WTC11 (cell line): ENCODE results near the gene HLCS. TPM values are rescaled to one million over a fixed set of nuclear protein-coding genes. Genes with fewer than 3 reads are reported as not detected.

Source experiments
- ATAC-seq: fragments of 200-7000 bp; cut with Tn5 transposase; 2 replicates; pipeline ENCODE4 v1.10.0; 2021; ENCODE audit warnings: mild to moderate bottlenecking, moderate library complexity
- CTCF ChIA-PET: fragments of 300-600 bp; sonication (Branson Sonifier 250); formaldehyde crosslinking; loops from one replicate; lab custom pipeline; 2021; ENCODE audit warnings: antibody characterized with exemption; lab: Charles Lee
- POLR2A ChIA-PET: fragments of 350-600 bp; sonication (Branson Sonifier 250); formaldehyde crosslinking; loops from one replicate; lab custom pipeline; 2021; ENCODE audit warnings: antibody characterized with exemption; lab: Charles Lee
- DNase-seq: peaks from one replicate; pipeline ENCODE4 v3.0.0; 2021; ENCODE audit warnings: low spot score
- H3K27ac Mint-ChIP-seq: 2 replicates; pipeline ENCODE4 v1.8.0; 2021; ENCODE audit warnings: mixed read lengths
- H3K27me3 Mint-ChIP-seq: 2 replicates; pipeline ENCODE4 v1.8.0; 2021; ENCODE audit warnings: low read depth, mild to moderate bottlenecking, moderate library complexity, mixed read lengths
- H3K36me3 Mint-ChIP-seq: 2 replicates; pipeline ENCODE4 v1.8.0; 2021; ENCODE audit warnings: mixed read lengths
- H3K4me1 Mint-ChIP-seq: 2 replicates; pipeline ENCODE4 v1.8.0; 2022; ENCODE audit warnings: mixed read lengths
- H3K4me3 Mint-ChIP-seq: 2 replicates; pipeline ENCODE4 v1.8.0; 2021; ENCODE audit warnings: mild to moderate bottlenecking, moderate library complexity, mixed read lengths
- H3K9me3 Mint-ChIP-seq: 2 replicates; pipeline ENCODE4 v1.8.0; 2021; ENCODE audit warnings: mixed read lengths
- FOXP1 ChIP-seq: sonication (generic); formaldehyde crosslinking; IDR thresholded peaks from 2 replicates; pipeline ENCODE4 v1.8.0; 2022; ENCODE audit warnings: missing genetic modification reagents, mild to moderate bottlenecking, moderate library complexity, borderline replicate concordance
- GABPB1 ChIP-seq: sonication (generic); formaldehyde crosslinking; IDR thresholded peaks from 2 replicates; pipeline ENCODE4 v1.8.1; 2023; ENCODE audit warnings: mild to moderate bottlenecking, missing genetic modification reagents
- GTF2I ChIP-seq: fragments of 250-450 bp; sonication (Bioruptor Pico); conservative IDR thresholded peaks from 2 replicates; pipeline ENCODE4 v1.4.0; 2021; ENCODE audit warnings: mild to moderate bottlenecking
- NFATC4 ChIP-seq: fragments of 250-450 bp; sonication (Bioruptor Pico); IDR thresholded peaks from 2 replicates; pipeline ENCODE4 v1.9.0; 2021; ENCODE audit warnings: mild to moderate bottlenecking
- NFYB ChIP-seq: sonication (generic); formaldehyde crosslinking; conservative IDR thresholded peaks from 2 replicates; pipeline ENCODE4 v1.8.0; 2022; ENCODE audit warnings: low read depth, missing genetic modification reagents
- NR2C2 ChIP-seq: sonication (generic); formaldehyde crosslinking; IDR thresholded peaks from 2 replicates; pipeline ENCODE4 v1.8.0; 2022; ENCODE audit warnings: mild to moderate bottlenecking, missing genetic modification reagents
- ZNF263 ChIP-seq: sonication (generic); formaldehyde crosslinking; IDR thresholded peaks from 2 replicates; pipeline ENCODE4 v1.8.1; 2022; ENCODE audit warnings: low read depth, mild to moderate bottlenecking, moderate library complexity, missing genetic modification reagents
- ZNF423 ChIP-seq: fragments of 250-450 bp; sonication (Bioruptor Pico); IDR thresholded peaks from 2 replicates; pipeline ENCODE4 v2.1.2; 2022; ENCODE audit warnings: mild to moderate bottlenecking, moderate library complexity
- ZNF671 ChIP-seq: fragments of 250-450 bp; sonication (Bioruptor Pico); IDR thresholded peaks from 2 replicates; pipeline ENCODE4 v1.8.0; 2021; ENCODE audit warnings: mild to moderate bottlenecking
- total RNA-seq: library from RNA; stranded (reverse); gene quantifications from 3 replicates; pipeline ENCODE4 v1.2.3, GENCODE V29; 2021
- TF ChIP-seq, protein P1 (sequence below): fragments of 250-450 bp; sonication (Bioruptor Pico); conservative IDR thresholded peaks from 2 replicates; pipeline ENCODE4 v1.9.0; 2021; ENCODE audit warnings: mild to moderate bottlenecking
- TF ChIP-seq, protein P2 (sequence below): sonication (generic); formaldehyde crosslinking; IDR thresholded peaks from 2 replicates; pipeline ENCODE4 v1.8.0; 2023; ENCODE audit warnings: mild to moderate bottlenecking, missing genetic modification reagents
- TF ChIP-seq, protein P3 (sequence below): sonication (generic); formaldehyde crosslinking; IDR thresholded peaks from 2 replicates; pipeline ENCODE4 v1.8.0; 2023; ENCODE audit warnings: missing genetic modification reagents
- TF ChIP-seq, protein P4 (sequence below): fragments of 250-450 bp; sonication (Bioruptor Pico); IDR thresholded peaks from 2 replicates; pipeline ENCODE4 v1.9.0; 2021; ENCODE audit warnings: mild to moderate bottlenecking
- TF ChIP-seq, protein P5 (sequence below): sonication (generic); formaldehyde crosslinking; IDR thresholded peaks from 2 replicates; pipeline ENCODE4 v1.8.1; 2023; ENCODE audit warnings: mild to moderate bottlenecking, moderate library complexity, missing genetic modification reagents
- TF ChIP-seq, protein P6 (sequence below): fragments of 200-600 bp; IDR thresholded peaks from 2 replicates; pipeline ENCODE4 v1.8.0; 2022; ENCODE audit warnings: antibody characterized with exemption

The HLCS gene
- total RNA-seq, 1 experiment from 2014 or later = 9.3 TPM

DNA sequence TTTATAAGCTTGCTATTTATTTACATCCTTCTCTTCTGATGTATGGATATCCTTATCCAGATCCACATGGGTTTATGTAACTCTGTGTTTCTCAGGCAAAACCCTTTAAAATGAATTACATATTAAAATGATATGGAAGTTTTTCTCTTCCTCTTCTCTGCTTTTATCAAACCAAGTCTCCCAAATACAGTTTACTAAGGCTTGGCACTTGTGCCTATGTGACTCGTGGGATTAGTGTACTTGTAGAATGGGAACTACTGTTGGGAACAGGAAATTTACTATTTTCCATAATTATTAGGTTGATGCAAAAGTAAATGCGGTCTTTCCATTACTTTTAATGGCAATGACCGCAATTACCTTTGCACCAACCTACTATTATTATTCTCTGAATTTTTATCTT, 252.7 kb downstream of the HLCS start (continued):
- TF ChIP-seq, protein P1, sequence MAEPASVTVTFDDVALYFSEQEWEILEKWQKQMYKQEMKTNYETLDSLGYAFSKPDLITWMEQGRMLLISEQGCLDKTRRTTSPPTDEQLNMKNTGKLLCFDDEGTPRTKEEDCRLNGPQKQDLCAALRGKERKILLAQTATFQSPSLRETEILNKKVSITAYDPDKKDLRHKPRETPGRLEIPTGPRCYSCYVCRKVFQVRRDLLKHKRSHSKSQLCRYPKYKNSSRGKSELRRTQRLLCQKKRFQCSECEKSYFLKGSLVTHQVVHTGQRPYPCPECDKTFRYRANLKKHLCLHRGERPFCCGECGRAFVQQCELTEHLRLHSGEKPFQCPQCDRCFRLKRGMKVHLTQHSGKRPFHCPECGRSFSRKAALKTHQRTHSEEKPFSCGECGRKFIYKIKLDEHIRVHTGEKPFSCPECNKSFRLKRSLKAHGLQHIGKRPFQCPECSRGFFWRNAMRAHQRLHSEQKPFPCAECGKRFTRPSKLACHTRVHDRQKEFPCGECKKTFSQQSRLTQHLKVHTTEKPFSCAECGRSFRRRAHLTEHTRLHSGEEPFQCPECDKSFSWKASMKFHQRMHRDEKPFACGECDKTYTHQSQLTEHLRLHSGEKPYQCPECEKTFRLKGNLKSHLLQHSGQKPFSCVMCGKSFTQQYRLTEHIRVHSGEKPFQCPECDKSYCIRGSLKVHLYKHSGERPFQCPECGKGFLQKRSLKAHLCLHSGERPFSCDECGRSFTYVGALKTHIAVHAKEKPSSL = no peak

DNA sequence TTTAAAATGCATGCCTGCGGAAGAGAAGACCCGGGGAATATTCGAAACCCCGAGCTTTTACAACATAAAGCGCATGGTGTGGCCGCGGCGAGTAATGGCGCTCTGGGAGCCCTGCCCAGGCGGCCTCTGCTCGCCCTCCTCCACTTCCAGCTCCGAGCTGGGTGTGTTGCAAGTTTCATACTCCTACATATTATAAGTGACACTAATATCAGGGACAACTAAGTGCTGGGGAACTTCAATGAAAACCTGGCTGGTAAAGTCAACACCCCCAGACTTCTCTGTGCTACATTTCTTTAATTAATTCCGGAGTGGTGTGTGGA, 255.8 kb downstream of the HLCS start:
- TF ChIP-seq FOXP1 (CRISPR knock-in tag) = no peak
- peak; percentile 42; the same call in 1 of the 2 replicates for TF ChIP-seq ZNF423 (CRISPR knock-in tag)
- TF ChIP-seq, protein P2, sequence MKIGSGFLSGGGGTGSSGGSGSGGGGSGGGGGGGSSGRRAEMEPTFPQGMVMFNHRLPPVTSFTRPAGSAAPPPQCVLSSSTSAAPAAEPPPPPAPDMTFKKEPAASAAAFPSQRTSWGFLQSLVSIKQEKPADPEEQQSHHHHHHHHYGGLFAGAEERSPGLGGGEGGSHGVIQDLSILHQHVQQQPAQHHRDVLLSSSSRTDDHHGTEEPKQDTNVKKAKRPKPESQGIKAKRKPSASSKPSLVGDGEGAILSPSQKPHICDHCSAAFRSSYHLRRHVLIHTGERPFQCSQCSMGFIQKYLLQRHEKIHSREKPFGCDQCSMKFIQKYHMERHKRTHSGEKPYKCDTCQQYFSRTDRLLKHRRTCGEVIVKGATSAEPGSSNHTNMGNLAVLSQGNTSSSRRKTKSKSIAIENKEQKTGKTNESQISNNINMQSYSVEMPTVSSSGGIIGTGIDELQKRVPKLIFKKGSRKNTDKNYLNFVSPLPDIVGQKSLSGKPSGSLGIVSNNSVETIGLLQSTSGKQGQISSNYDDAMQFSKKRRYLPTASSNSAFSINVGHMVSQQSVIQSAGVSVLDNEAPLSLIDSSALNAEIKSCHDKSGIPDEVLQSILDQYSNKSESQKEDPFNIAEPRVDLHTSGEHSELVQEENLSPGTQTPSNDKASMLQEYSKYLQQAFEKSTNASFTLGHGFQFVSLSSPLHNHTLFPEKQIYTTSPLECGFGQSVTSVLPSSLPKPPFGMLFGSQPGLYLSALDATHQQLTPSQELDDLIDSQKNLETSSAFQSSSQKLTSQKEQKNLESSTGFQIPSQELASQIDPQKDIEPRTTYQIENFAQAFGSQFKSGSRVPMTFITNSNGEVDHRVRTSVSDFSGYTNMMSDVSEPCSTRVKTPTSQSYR (CRISPR knock-in tag) = no peak
- POLR2A ChIA-PET = interaction anchor here (1.0 to 1.5 kb wide), 2 partner anchors 10 to 19 kb away, joined by 3 read pairs; no protein-coding TSS in a partner anchor
- H3K27me3 Mint-ChIP-seq = peaks cover 95% of the 10 kb centered on the region

DNA sequence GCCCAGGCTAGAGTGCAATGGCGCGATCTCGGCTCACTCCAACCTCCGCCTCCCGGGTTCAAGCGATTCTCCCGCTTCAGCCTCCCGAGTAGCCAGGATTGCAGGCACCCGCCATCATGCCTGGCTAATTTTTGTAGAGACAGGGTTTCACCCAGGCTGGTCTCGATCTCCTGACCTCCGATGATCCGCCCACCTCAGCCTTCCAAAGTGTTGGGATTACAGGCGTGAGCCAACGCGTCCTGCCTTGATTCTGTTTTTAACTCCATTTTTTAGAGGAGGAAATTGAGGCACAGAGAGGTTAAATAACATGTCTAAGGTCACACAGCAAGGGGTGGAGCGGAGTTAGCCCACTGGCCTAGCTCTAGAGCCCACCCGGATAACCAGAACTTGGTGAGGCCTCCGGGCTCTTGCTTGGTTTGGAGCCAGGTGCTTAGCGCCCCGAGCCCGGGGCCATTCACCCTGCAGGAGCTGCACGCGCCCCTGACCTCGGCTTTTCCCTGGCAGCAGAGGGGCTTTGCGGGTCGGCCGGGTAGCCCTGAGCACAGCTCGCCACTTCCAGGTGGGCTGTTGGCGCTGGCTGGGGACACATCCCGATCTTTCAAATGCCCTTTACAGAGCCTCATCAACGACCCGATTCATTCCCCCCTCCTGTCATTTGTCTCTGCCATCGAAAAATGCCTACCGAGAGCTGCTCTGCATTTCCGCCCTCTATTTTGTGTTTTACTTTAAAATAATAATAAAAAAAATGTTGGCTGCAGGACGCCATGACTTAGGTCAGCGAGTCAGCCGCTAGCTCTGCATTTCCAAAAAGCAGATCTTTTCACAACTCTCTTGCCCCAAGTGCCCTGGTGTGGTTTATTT, 256.4 kb downstream of the HLCS start:
- Mint-ChIP-seq H3K36me3 (no peaks in the 10 kb centered on the region), H3K4me1 (peaks cover 52% of the 10 kb centered on the region), H3K27me3 (peaks cover 100% of the 10 kb centered on the region), H3K4me3 (peak overlapping the region; percentile 64), H3K27ac (no peak overlapping the region), H3K9me3 (no peaks in the 10 kb centered on the region)
- 0 out of 2 replicates have a peak, but pooled peaks have one; percentile 25 for TF ChIP-seq FOXP1 (CRISPR knock-in tag)
- TF ChIP-seq, protein P3, sequence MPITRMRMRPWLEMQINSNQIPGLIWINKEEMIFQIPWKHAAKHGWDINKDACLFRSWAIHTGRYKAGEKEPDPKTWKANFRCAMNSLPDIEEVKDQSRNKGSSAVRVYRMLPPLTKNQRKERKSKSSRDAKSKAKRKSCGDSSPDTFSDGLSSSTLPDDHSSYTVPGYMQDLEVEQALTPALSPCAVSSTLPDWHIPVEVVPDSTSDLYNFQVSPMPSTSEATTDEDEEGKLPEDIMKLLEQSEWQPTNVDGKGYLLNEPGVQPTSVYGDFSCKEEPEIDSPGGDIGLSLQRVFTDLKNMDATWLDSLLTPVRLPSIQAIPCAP (CRISPR knock-in tag) = no peak
- peak; percentile 75 for TF ChIP-seq GTF2I (CRISPR knock-in tag)
- no peak for TF ChIP-seq NFATC4 (CRISPR knock-in tag)
- TF ChIP-seq ZNF263 (CRISPR knock-in tag) = no peak
- TF ChIP-seq, protein P4, sequence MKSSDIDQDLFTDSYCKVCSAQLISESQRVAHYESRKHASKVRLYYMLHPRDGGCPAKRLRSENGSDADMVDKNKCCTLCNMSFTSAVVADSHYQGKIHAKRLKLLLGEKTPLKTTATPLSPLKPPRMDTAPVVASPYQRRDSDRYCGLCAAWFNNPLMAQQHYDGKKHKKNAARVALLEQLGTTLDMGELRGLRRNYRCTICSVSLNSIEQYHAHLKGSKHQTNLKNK = no peak
- ChIA-PET CTCF (interaction anchor here (0.5 to 2.5 kb wide), 16 partner anchors 9 to 217 kb away, joined by 3 to 20 read pairs (median 4); no protein-coding TSS in a partner anchor), POLR2A (interaction anchor here (1.0 to 1.5 kb wide), 2 partner anchors 10 to 18 kb away, joined by 3 read pairs; no protein-coding TSS in a partner anchor)
- ATAC-seq = peak; percentile 26
- DNase-seq = peak; percentile 56

More for the DNA sequence above, 255.8 kb downstream of the HLCS start:
- Mint-ChIP-seq H3K27ac (no peak overlapping the region), H3K36me3 (no peaks in the 10 kb centered on the region), H3K4me3 (peak overlapping the region; percentile 64), H3K9me3 (no peaks in the 10 kb centered on the region), H3K4me1 (peaks cover 46% of the 10 kb centered on the region)
- CTCF ChIA-PET = interaction anchor here (0.5 to 2.5 kb wide), 15 partner anchors 8 to 217 kb away, joined by 3 to 20 read pairs (median 5); no protein-coding TSS in a partner anchor
- DNase-seq (no peak), ATAC-seq (no peak)

DNA sequence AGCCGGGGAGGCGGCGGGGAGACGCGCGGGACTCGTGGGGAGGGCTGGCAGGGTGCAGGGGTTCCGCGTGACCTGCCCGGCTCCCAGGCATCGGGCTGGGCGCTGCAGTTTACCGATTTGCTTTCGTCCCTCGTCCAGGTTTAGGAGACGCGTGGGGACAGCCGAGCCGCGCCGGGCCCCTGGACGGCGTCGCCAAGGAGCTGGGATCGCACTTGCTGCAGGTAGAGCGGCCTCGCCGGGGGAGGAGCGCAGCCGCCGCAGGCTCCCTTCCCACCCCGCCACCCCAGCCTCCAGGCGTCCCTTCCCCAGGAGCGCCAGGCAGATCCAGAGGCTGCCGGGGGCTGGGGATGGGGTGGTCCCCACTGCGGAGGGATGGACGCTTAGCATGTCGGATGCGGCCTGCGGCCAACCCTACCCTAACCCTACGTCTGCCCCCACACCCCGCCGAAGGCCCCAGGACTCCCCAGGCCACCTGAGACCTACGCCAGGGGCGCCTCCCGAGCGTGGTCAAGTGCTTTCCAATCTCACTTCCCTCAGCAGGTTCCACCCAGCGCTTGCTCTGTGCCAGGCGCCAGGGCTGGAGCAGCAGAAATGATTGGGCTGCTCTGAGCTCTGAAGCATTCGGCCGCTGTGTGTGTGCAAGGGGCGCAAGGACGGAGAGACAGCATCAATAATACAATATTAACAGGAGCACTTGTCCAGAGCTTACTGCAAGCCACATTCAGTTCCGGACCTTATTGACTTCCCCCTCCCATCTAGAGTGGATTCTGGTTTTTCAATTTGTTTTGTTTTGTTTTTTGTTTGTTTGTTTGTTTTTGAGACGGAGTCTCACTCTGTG, 257.2 kb downstream of the HLCS start:
- peak overlapping the region; percentile 69 for H3K4me3 Mint-ChIP-seq
- peak; percentile 36 for DNase-seq
- POLR2A ChIA-PET = interaction anchor here (1.5 kb wide), 1 partner anchor 9 kb away, joined by 3 read pairs; no protein-coding TSS in a partner anchor
- peak; percentile 2; the same call in 1 of the 2 replicates for ATAC-seq
- no peak overlapping the region for H3K27ac Mint-ChIP-seq
- TF ChIP-seq, protein P5, sequence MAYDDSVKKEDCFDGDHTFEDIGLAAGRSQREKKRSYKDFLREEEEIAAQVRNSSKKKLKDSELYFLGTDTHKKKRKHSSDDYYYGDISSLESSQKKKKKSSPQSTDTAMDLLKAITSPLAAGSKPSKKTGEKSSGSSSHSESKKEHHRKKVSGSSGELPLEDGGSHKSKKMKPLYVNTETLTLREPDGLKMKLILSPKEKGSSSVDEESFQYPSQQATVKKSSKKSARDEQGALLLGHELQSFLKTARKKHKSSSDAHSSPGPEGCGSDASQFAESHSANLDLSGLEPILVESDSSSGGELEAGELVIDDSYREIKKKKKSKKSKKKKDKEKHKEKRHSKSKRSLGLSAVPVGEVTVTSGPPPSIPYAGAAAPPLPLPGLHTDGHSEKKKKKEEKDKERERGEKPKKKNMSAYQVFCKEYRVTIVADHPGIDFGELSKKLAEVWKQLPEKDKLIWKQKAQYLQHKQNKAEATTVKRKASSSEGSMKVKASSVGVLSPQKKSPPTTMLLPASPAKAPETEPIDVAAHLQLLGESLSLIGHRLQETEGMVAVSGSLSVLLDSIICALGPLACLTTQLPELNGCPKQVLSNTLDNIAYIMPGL (CRISPR knock-in tag) = no peak
- no peak for TF ChIP-seq NR2C2 (CRISPR knock-in tag)
- TF ChIP-seq NFYB (CRISPR knock-in tag) = no peak
- TF ChIP-seq ZNF671 = no peak
- no peak for TF ChIP-seq ZNF263 (CRISPR knock-in tag)
- TF ChIP-seq, protein P6, sequence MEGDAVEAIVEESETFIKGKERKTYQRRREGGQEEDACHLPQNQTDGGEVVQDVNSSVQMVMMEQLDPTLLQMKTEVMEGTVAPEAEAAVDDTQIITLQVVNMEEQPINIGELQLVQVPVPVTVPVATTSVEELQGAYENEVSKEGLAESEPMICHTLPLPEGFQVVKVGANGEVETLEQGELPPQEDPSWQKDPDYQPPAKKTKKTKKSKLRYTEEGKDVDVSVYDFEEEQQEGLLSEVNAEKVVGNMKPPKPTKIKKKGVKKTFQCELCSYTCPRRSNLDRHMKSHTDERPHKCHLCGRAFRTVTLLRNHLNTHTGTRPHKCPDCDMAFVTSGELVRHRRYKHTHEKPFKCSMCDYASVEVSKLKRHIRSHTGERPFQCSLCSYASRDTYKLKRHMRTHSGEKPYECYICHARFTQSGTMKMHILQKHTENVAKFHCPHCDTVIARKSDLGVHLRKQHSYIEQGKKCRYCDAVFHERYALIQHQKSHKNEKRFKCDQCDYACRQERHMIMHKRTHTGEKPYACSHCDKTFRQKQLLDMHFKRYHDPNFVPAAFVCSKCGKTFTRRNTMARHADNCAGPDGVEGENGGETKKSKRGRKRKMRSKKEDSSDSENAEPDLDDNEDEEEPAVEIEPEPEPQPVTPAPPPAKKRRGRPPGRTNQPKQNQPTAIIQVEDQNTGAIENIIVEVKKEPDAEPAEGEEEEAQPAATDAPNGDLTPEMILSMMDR = no peak
- TF ChIP-seq GABPB1 = no peak
- CTCF ChIA-PET = interaction anchor here (0.8 to 2.5 kb wide), 10 partner anchors 9 to 218 kb away, joined by 3 to 20 read pairs (median 4); no protein-coding TSS in a partner anchor
- H3K36me3 Mint-ChIP-seq = no peaks in the 10 kb centered on the region
- peaks cover 55% of the 10 kb centered on the region for H3K4me1 Mint-ChIP-seq
- no peaks in the 10 kb centered on the region for H3K9me3 Mint-ChIP-seq
- H3K27me3 Mint-ChIP-seq = peaks cover 100% of the 10 kb centered on the region
